KMS-11 (cell line): Measurements from ENCODE around the gene ZNF766.

Source experiments
- H2AFZ ChIP-seq: fragments of 200-600 bp; sonication (generic); 2 replicates; pipeline ENCODE4 v1.6.1; 2016; ENCODE audit warnings: antibody characterized with exemption, mixed run types, low read depth
- H3K27ac ChIP-seq: fragments of 200-600 bp; sonication (generic); 2 replicates; pipeline ENCODE4 v1.6.1; 2016; ENCODE audit warnings: mild to moderate bottlenecking, mixed run types
- H3K27me3 ChIP-seq: fragments of 200-600 bp; sonication (generic); 2 replicates; pipeline ENCODE4 v1.6.1; 2017; ENCODE audit warnings: mild to moderate bottlenecking, low read depth, mixed run types, moderate library complexity; ENCODE audit not compliant: insufficient read depth
- H3K36me3 ChIP-seq: fragments of 200-600 bp; sonication (generic); 2 replicates; pipeline ENCODE4 v1.6.1; 2017; ENCODE audit warnings: mild to moderate bottlenecking, mixed run types; ENCODE audit not compliant: insufficient read depth
- H3K4me1 ChIP-seq: fragments of 200-600 bp; sonication (generic); 2 replicates; pipeline ENCODE4 v1.6.1; 2016; ENCODE audit warnings: mild to moderate bottlenecking, low read depth, mixed run types; ENCODE audit not compliant: poor library complexity, severe bottlenecking
- H3K4me2 ChIP-seq: fragments of 200-600 bp; sonication (generic); 2 replicates; pipeline ENCODE4 v1.7.0; 2016; ENCODE audit warnings: mild to moderate bottlenecking, mixed run types
- H3K4me3 ChIP-seq: fragments of 200-600 bp; sonication (generic); IDR thresholded peaks from 2 replicates; pipeline ENCODE4 v1.6.1; 2017; ENCODE audit warnings: low read depth, low read length, mixed read lengths; ENCODE audit not compliant: insufficient read depth
- H3K79me2 ChIP-seq: fragments of 200-600 bp; sonication (generic); 2 replicates; pipeline ENCODE4 v1.6.1; 2016; ENCODE audit warnings: low read depth, mixed run types; ENCODE audit not compliant: insufficient read depth
- H3K9ac ChIP-seq: fragments of 200-600 bp; sonication (generic); 2 replicates; pipeline ENCODE4 v1.6.1; 2016; ENCODE audit warnings: mild to moderate bottlenecking, mixed run types
- H4K20me1 ChIP-seq: fragments of 200-600 bp; sonication (generic); 2 replicates; pipeline ENCODE4 v1.6.1; 2016; ENCODE audit warnings: mild to moderate bottlenecking, mixed run types; ENCODE audit not compliant: insufficient read depth
- CTCF ChIP-seq: fragments of 200-600 bp; sonication (generic); conservative IDR thresholded peaks from 2 replicates; pipeline ENCODE4 v1.6.1; 2017; ENCODE audit warnings: low read depth, mild to moderate bottlenecking, antibody characterized with exemption, low read length, moderate library complexity, mixed read lengths

ZNF766 gene

GRCh38 chr19:52345162-52345561 is 75.8 kb downstream of the ZNF766 start:
- Histone ChIP-seq H3K9ac (no peak overlapping the region), H3K36me3 (no peaks in the 10 kb centered on the region), H3K4me2 (no peak overlapping the region), H3K27ac (no peak overlapping the region), H3K79me2 (no peaks in the 10 kb centered on the region), H4K20me1 (no peaks in the 10 kb centered on the region), H3K27me3 (no peaks in the 10 kb centered on the region), H3K4me1 (no peaks in the 10 kb centered on the region), H2AFZ (no peak overlapping the region), H3K4me3 (no peak overlapping the region)
- TF ChIP-seq CTCF, result no peak
